Lower leg skin (tissue), 4 donors: ENCODE results near the gene MB21D2. TPM values are rescaled to one million over a fixed set of nuclear protein-coding genes. Genes with fewer than 3 reads are reported as not detected.

Experiments used
- DNase-seq, 2 donors: peaks; one replicate each; pipeline ENCODE4 v3.0.0-alpha.2; 2019; ENCODE audit warnings: low spot score in 2 of 2
- H3K4me3 ChIP-seq: fragments of 200-600 bp; sonication (generic); 2 replicates; pipeline ENCODE4 v1.5.1; 2017; ENCODE audit warnings: mild to moderate bottlenecking, low read depth; ENCODE audit not compliant: poor library complexity, severe bottlenecking
- POLR2A ChIP-seq, 2 donors: fragments of 450-650 bp; IDR thresholded peaks; one replicate each; pipeline ENCODE4 v1.6.1; 2016 to 2017; ENCODE audit warnings: antibody characterized with exemption in 2 of 2, mild to moderate bottlenecking in 1 of 2, moderate library complexity in 1 of 2
- WGBS, 2 donors: methylation state at CpG; one replicate each; pipeline ENCODE4 v1.1.5; 2018; 5-methylcytosine and 5-hydroxymethylcytosine counted together
- intact Hi-C: fragments of 100-400 bp; cut with DNase I; formaldehyde crosslinking; loops from one replicate; pipeline ENCODE4 v1.15.0; 2023; ENCODE audit warnings: low total_unique reads
- total RNA-seq, 4 donors: library from RNA; depleted of rRNA; stranded (reverse); fragments of >200 nt; gene quantifications; one replicate each; pipeline ENCODE4 v1.1.0, GENCODE V29; 2016
- TF ChIP-seq, protein P1 (sequence below), 3 donors: fragments of 450-650 bp; IDR thresholded peaks; one replicate each; pipeline ENCODE4 v1.5.1; 2016; ENCODE audit warnings: antibody characterized with exemption in 3 of 3, mild to moderate bottlenecking in 3 of 3, moderate library complexity in 2 of 3

The MB21D2 gene
- total RNA-seq, 4 donors from 2014 or later: 7.9 to 11.8 (median 8.6) TPM

DNA sequence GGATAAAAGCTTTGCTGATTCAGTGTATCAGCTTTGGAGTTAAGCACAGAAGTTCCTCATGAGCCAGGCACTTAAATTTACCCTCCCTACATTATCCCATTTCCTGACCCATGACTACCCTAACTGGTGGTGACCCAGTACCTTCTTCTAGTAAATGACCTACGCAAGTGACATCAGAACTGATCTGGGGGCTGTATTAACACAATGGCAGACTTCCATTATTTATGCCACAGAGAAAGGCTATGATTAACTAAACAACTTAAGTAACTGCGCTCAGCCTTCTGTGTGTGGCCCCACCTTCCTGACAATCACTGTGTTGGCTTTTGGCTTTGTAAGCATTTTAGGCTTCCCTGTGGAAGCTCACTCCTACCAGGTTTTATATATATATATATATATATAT, 1.9 kb downstream of the MB21D2 start:
- intact Hi-C loops: loop anchor here (2.0 kb wide), 1 partner anchor 97 kb away; no protein-coding TSS in a partner anchor
- 63 to 65% methylated on average over 2 of the region's 2 CpGs for WGBS, 2 donors
- no peak for TF ChIP-seq POLR2A (IDR thresholded peaks at IDR 0.05)
- TF ChIP-seq, protein P1, sequence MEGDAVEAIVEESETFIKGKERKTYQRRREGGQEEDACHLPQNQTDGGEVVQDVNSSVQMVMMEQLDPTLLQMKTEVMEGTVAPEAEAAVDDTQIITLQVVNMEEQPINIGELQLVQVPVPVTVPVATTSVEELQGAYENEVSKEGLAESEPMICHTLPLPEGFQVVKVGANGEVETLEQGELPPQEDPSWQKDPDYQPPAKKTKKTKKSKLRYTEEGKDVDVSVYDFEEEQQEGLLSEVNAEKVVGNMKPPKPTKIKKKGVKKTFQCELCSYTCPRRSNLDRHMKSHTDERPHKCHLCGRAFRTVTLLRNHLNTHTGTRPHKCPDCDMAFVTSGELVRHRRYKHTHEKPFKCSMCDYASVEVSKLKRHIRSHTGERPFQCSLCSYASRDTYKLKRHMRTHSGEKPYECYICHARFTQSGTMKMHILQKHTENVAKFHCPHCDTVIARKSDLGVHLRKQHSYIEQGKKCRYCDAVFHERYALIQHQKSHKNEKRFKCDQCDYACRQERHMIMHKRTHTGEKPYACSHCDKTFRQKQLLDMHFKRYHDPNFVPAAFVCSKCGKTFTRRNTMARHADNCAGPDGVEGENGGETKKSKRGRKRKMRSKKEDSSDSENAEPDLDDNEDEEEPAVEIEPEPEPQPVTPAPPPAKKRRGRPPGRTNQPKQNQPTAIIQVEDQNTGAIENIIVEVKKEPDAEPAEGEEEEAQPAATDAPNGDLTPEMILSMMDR (IDR thresholded peaks at IDR 0.05): no peak
- DNase-seq: no peak
- H3K4me3 ChIP-seq: no peak overlapping the region

DNA sequence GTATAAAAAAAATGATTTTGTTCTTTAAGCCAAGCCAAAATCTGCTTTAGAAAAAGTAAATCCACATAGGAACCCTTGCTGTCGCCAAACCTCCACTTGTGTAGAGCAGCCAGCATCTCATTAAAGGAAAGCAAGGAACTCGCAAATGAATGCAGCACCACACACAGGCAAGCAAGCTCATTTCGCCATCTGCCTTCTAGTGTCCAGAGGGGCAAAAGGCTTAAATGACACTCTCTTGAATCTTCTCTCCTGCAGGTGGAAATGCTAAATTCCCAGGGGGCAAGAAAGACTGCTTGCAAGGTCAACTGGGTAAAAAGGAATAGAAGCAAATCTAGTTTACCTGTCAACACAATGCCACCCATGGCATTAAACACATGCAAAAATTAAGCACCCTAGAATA, 2.4 kb downstream of the MB21D2 start:
- no peak for TF ChIP-seq POLR2A (IDR thresholded peaks at IDR 0.05)
- TF ChIP-seq, protein P1 (IDR thresholded peaks at IDR 0.05): no peak
- 46 to 49% methylated on average over 3 of the region's 3 CpGs for WGBS, 2 donors
- no peak for DNase-seq
- no peak overlapping the region for H3K4me3 ChIP-seq
- intact Hi-C loops: loop anchor here (2.0 kb wide), 1 partner anchor 97 kb away; no protein-coding TSS in a partner anchor

DNA sequence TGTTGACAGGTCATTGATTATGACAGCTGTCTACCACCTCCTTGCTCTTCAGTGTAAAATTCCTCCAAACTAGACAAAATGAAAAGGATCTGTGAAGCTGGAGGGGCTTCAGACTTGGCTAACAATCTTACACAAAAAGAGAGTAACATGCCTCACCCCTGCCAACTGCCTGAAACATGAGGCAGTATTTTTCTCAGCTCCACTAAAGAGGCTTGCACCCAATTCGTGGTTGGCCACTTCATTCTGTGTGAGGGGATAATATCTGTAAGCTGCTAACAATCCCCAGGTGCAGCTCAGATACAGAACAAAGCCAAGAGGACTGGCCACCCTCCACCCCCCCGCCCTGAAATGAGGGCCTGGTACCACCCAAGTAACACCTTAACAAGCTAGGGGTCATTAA, 2.8 kb downstream of the MB21D2 start:
- no peak overlapping the region for H3K4me3 ChIP-seq
- intact Hi-C loops: loop anchor here (2.0 kb wide), 1 partner anchor 96 kb away; no protein-coding TSS in a partner anchor
- DNase-seq: no peak
- 66 to 79% methylated on average over 2 of the region's 2 CpGs for WGBS, 2 donors
- no peak for TF ChIP-seq POLR2A (IDR thresholded peaks at IDR 0.05)
- TF ChIP-seq, protein P1 (IDR thresholded peaks at IDR 0.05): no peak

DNA sequence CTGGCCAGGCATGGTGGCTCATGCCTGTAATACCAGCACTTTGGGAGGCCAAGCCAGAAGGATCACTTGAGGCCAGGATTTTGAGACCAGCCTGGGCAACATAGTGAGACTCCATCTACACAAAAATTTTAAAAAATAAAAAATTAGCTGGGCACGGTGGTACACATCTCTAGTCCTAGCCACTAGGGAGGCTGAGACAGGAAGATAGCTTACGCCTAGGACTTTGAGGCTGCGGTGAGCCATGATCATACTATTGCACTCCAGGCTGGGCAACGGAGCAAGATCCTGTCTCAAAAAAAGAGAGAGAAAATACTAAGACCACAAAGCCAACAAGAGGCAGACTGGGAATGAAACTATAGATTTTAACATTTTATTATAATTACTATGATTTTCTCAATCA, 4.1 kb downstream of the MB21D2 start:
- no peak for TF ChIP-seq POLR2A (IDR thresholded peaks at IDR 0.05)
- TF ChIP-seq, protein P1 (IDR thresholded peaks at IDR 0.05): no peak
- H3K4me3 ChIP-seq: no peak overlapping the region
- no peak for DNase-seq
- intact Hi-C loops: no loop called here
- 96 to 99% methylated on average over 4 of the region's 4 CpGs for WGBS, 2 donors

DNA sequence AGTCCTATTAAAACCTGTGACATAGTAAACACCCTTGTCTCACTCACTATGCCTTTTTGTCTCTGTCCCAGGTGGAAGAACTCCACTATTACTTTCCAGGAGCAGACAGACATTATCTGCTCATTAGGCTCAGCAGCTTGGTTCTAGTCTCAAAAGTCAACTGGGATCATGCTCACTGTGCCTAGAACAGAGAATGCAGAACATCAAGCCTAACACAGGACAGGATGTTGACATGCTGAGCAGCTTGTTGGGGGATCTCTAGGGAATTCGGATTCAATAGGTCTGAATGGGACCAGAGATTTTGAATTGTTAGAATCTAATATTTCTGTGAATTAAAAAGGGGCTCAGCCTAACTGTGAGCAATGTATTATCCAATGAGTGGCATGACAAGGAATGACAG, 6.4 kb downstream of the MB21D2 start:
- H3K4me3 ChIP-seq: no peak overlapping the region
- 95 to 100% methylated on average over 1 of the region's 1 CpG for WGBS, 2 donors
- intact Hi-C loops: no loop called here
- TF ChIP-seq, protein P1 (IDR thresholded peaks at IDR 0.05): no peak
- no peak for TF ChIP-seq POLR2A (IDR thresholded peaks at IDR 0.05)
- no peak for DNase-seq

DNA sequence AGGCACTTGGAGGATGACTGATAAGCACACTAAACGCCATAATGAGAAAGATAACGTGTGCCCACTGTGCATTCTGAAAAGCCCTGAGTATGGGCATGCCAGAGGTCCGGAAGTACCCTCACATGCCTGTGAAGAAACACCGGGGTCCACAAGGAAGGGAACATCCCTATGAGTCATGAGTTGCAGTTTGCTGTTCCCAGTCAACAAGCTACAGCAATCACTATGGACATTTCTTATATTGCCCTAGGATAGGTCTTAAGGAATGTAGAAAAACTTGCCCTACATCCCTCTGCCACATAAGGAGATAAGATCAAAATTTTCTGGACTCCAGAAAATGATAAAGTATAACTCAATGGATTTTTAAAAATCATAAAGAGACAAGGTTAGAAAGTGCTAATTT, 9.9 kb downstream of the MB21D2 start:
- intact Hi-C loops: no loop called here
- no peak for DNase-seq
- H3K4me3 ChIP-seq: no peak overlapping the region
- 72 to 73% methylated on average over 4 of the region's 4 CpGs for WGBS, 2 donors
- TF ChIP-seq POLR2A (IDR thresholded peaks at IDR 0.05): no peak
- TF ChIP-seq, protein P1 (IDR thresholded peaks at IDR 0.05): no peak
